ENCODE data around the gene CAND2.
A peak's percentile ranks its signal among the peaks of the same experiment; 100 is the strongest.

CAND2 gene

DNA sequence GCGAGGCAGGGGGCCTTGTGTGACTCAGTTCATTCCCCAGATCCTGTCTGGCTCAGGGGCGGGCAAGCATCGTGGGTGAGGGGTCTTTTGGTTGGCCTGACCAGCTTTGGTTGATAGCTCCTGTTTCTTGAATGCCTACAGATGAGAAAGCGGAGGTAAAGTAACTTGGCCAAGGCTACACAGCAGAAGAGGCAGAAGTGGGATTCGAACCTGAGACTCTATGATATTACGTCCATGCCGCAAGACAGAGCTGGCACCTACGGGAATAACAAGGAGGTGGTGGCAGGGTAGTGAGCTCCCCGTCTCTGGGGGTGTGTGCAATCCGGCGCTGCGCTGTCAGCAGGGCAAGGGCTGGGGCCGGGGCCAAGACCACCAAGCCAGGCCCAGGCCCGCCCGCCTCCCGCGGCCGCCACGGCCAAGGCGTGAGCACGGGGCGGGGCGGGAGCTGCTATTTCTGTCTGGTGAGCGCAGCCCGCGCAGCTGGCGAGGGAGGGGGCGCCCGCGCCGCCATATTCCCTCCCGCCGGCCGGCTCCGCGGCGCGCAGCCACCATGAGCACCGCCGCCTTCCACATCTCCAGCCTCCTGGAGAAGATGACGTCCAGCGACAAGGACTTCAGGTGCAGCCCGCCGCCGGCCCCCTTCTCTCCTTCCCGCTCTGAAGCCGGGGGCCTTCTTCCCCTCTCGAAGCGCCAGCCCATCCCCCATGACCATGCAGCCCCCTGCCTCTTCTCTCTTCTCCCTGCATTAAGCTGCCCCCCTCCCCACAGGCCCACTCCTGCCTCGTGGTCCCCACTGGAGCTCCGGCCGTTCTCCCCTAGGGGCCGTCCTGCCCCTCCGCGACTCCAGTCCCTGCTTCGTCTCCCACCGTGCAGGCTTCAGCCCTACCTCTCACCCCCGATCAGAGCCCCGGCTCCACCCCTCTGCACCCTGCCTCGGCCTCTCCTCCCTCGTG lies at the start of gene CAND2:
Gene CAND2 (plus strand): TSS at position 510 of the 953 bp plus-strand sequence. CDS start 41 bp downstream, at position 551.
- ATAC-seq (peak; percentile 73), DNase-seq (peak; percentile 25 to 35)
- Mint-ChIP-seq H3K4me1 (no peaks in the 10 kb centered on the region), H3K27me3 (peaks cover 9% of the 10 kb centered on the region), H3K27ac (peak within 1 kb of the TSS; percentile 86 to 89), H3K4me3 (peak within 1 kb of the TSS; percentile 83 to 85), H3K9me3 (no peaks in the 10 kb centered on the region)

GRCh38 chr3:12748477-12748876 lies 48.0 kb upstream of the CAND2 start:
- DNase-seq (no peak), ATAC-seq (no peak)
- H3K4me3 Mint-ChIP-seq = no peak overlapping the region
- H3K27me3 Mint-ChIP-seq = peaks cover 6% of the 10 kb centered on the region
- no peak overlapping the region for H3K27ac Mint-ChIP-seq
- no peaks in the 10 kb centered on the region for H3K9me3 Mint-ChIP-seq
- peaks cover 10% of the 10 kb centered on the region for H3K4me1 Mint-ChIP-seq

- H3K27ac Mint-ChIP-seq = no peak overlapping the region
- no peak overlapping the region for H3K4me3 Mint-ChIP-seq
- no peaks in the 10 kb centered on the region for H3K9me3 Mint-ChIP-seq
- H3K4me1 Mint-ChIP-seq = peaks cover 10% of the 10 kb centered on the region
- H3K27me3 Mint-ChIP-seq = no peaks in the 10 kb centered on the region
- DNase-seq (no peak), ATAC-seq (peak; percentile 35)
Observed at GRCh38 chr3:12750223-12750622, 46.3 kb upstream of the CAND2 start.

DNA sequence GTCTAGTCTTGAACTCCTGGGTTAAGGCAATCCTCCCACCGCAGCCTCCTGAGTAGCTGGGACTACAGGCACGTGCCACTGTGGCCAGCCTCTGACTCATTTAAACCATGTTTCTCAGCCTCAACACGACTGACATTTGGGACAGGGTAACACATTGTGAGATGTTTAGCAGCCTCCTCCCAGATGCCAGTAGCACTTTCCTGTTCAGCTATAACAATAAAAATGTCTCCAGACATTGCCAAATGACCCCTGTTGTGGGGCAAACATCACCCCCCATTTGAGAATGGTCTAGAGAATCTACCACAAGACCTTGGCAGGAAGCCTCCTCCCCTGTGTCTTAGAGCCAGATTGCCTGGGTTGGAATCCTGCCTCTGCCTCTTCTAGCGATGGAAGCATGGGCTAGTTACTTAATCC lies 45.8 kb upstream of the CAND2 start:
- H3K9me3 Mint-ChIP-seq = no peaks in the 10 kb centered on the region
- H3K27ac Mint-ChIP-seq = no peak overlapping the region
- H3K27me3 Mint-ChIP-seq = peaks cover 2% of the 10 kb centered on the region
- DNase-seq = peak; percentile 6 to 26
- peaks cover 10% of the 10 kb centered on the region for H3K4me1 Mint-ChIP-seq
- peak; percentile 87 for ATAC-seq
- no peak overlapping the region for H3K4me3 Mint-ChIP-seq

DNA sequence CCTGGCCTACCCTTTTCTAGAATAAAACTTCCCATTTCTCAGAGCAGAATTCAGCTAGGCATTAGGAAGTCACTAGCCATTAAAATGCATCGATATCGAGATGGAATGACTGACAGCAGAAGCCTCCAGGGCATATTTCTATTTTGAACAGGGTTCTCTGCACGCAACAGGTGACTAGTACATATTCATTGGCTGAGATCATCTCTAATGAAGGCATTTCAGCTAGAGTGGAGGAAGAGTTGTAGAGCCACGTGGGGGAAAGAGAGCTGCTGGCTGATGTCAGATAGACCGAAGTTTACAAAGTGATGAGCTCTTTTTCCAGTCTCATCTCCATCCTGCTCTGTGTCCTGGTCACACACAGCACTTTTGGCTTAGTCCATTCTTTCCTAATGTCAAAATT lies 44.9 kb upstream of the CAND2 start:
- ATAC-seq (no peak), DNase-seq (no peak)
- Mint-ChIP-seq H3K27ac (no peak overlapping the region), H3K4me1 (peaks cover 10% of the 10 kb centered on the region), H3K4me3 (no peak overlapping the region), H3K27me3 (peaks cover 6% of the 10 kb centered on the region), H3K9me3 (no peaks in the 10 kb centered on the region)

- Mint-ChIP-seq H3K4me3 (no peak overlapping the region), H3K27ac (no peak overlapping the region), H3K9me3 (no peaks in the 10 kb centered on the region), H3K27me3 (peaks cover 6% of the 10 kb centered on the region), H3K4me1 (peaks cover 10% of the 10 kb centered on the region)
- DNase-seq (no peak), ATAC-seq (no peak)
Observed at GRCh38 chr3:12752102-12752501, 44.4 kb upstream of the CAND2 start.

DNA sequence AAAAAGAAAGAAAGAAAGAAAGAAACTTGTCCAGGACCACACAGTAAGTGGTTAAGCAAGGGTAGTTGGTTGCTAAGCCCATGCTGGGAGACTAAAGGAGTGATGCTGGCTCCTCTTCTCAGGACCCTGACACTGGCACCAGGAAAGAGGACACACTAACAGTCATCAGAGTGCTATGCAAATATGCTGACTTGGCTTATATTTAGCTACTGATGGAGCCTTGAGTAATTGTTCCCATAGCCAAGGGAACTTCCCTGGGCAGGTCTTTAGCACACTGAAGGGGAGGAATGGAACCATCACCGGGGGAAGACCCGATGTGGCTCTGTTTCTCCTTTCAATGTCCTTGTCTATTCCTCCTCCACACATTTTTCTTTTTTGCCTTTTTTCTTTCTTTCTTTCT lies 43.7 kb upstream of the CAND2 start:
- no peak for DNase-seq
- peak overlapping the region in 1 of 2 donors; percentile 68 for H3K27ac Mint-ChIP-seq
- ATAC-seq = no peak
- H3K4me1 Mint-ChIP-seq = peaks cover 10% of the 10 kb centered on the region
- peaks cover 6% of the 10 kb centered on the region for H3K27me3 Mint-ChIP-seq
- no peak overlapping the region for H3K4me3 Mint-ChIP-seq
- H3K9me3 Mint-ChIP-seq = no peaks in the 10 kb centered on the region

- H3K9me3 Mint-ChIP-seq = no peaks in the 10 kb centered on the region
- H3K27ac Mint-ChIP-seq = peak overlapping the region in 1 of 2 donors; percentile 20
- ATAC-seq (no peak), DNase-seq (no peak)
- peaks cover 10% of the 10 kb centered on the region for H3K4me1 Mint-ChIP-seq
- no peak overlapping the region for H3K4me3 Mint-ChIP-seq
- peaks cover 6% of the 10 kb centered on the region for H3K27me3 Mint-ChIP-seq
Observed at GRCh38 chr3:12753275-12754028, 43.0 kb upstream of the CAND2 start.

GRCh38 chr3:12754313-12754712 lies 42.2 kb upstream of the CAND2 start:
- DNase-seq (no peak), ATAC-seq (no peak)
- Mint-ChIP-seq H3K9me3 (no peaks in the 10 kb centered on the region), H3K4me3 (no peak overlapping the region), H3K27ac (no peak overlapping the region), H3K27me3 (peaks cover 6% of the 10 kb centered on the region), H3K4me1 (peaks cover 10% of the 10 kb centered on the region)

DNA sequence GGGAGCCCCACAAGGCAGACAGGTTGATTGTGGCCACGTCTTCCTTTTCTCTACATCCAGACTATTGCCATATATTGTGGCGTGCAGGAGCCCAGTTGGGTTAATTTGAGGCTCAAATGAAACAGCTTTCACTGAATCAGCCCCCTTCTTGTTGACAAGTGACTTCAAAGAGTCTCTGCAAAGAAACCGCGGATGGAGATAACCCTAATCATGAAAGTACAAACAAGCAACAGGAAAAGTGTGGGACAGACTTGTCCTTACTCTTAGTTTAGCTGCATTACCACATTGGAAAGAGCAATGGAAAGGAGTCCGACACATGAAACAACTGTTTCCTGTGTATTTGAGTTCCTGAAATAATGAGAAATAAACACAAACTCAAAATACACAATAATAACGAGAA lies 40.7 kb upstream of the CAND2 start:
- peak overlapping the region in 1 of 2 donors; percentile 9 for H3K27ac Mint-ChIP-seq
- no peak overlapping the region for H3K4me3 Mint-ChIP-seq
- DNase-seq (no peak), ATAC-seq (no peak)
- no peaks in the 10 kb centered on the region for H3K9me3 Mint-ChIP-seq
- H3K4me1 Mint-ChIP-seq = peaks cover 4% of the 10 kb centered on the region
- peaks cover 6% of the 10 kb centered on the region for H3K27me3 Mint-ChIP-seq

GRCh38 chr3:12756175-12756574 lies 40.3 kb upstream of the CAND2 start:
- ATAC-seq (no peak), DNase-seq (no peak)
- Mint-ChIP-seq H3K4me3 (no peak overlapping the region), H3K9me3 (no peaks in the 10 kb centered on the region), H3K4me1 (no peaks in the 10 kb centered on the region), H3K27ac (no peak overlapping the region), H3K27me3 (peaks cover 6% of the 10 kb centered on the region)

DNA sequence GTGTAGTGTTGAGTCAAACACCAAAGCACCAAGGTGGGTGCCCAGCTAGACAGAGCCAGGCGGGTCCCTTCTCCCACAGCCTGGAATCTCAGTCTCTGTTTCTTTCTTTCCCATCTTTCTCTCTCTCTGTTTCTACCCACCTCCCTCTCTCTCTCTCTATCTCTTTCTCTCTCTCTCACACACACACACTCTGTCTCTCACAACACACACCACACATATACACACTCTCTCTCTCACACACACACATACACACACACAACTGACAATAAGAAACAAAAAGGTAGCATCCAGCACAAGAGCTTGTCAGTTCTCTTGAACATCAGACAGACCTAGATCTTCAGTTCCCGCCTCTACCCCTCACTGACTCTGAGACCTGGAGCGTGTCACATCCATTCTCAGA lies 39.8 kb upstream of the CAND2 start:
- Mint-ChIP-seq H3K4me3 (no peak overlapping the region), H3K4me1 (no peaks in the 10 kb centered on the region), H3K27me3 (peaks cover 6% of the 10 kb centered on the region), H3K27ac (no peak overlapping the region), H3K9me3 (no peaks in the 10 kb centered on the region)
- ATAC-seq (no peak), DNase-seq (no peak)

GRCh38 chr3:12758025-12758781 lies 38.3 kb upstream of the CAND2 start:
- no peaks in the 10 kb centered on the region for H3K9me3 Mint-ChIP-seq
- H3K27me3 Mint-ChIP-seq = peaks cover 6% of the 10 kb centered on the region
- ATAC-seq (peak; percentile 42), DNase-seq (no peak)
- no peak overlapping the region for H3K4me3 Mint-ChIP-seq
- H3K4me1 Mint-ChIP-seq = peaks cover 2% of the 10 kb centered on the region
- no peak overlapping the region for H3K27ac Mint-ChIP-seq

GRCh38 chr3:12759097-12759679 lies 37.3 kb upstream of the CAND2 start, which contains the start of gene TMEM40:
TSS of gene TMEM40 (minus strand) at chr3:12759259. CDS start at chr3:12749832, 9,427 bp downstream.
- DNase-seq (no peak), ATAC-seq (no peak)
- peaks cover 6% of the 10 kb centered on the region for H3K27me3 Mint-ChIP-seq
- H3K4me3 Mint-ChIP-seq = no peak within 1 kb of the TSS
- peak within 1 kb of the TSS in 1 of 2 donors; percentile 32 for H3K27ac Mint-ChIP-seq
- peaks cover 5% of the 10 kb centered on the region for H3K4me1 Mint-ChIP-seq
- no peaks in the 10 kb centered on the region for H3K9me3 Mint-ChIP-seq
